Mammary epithelial cell (primary cell): ENCODE results near the gene TBC1D2B.
"Not testable (repeated sequence)": the region's sequence is repeated elsewhere in the genome, so short reads cannot be mapped to it uniquely, and the experiment has no call there.

ENCODE experiments used
- EZH2 ChIP-seq: IDR thresholded peaks from 2 replicates; pipeline ENCODE4 v1.6.1; 2012; ENCODE audit warnings: low read length, inconsistent platforms, borderline replicate concordance
- TF ChIP-seq, protein P1 (sequence below), 2 donors: IDR thresholded peaks in 1 of 2; conservative IDR thresholded peaks in 1 of 2; 2 replicates each; pipeline ENCODE4 v1.5.1; 2011 to 2012; ENCODE audit warnings: inconsistent platforms in 2 of 2, low read length in 2 of 2, mild to moderate bottlenecking in 2 of 2, control low read depth in 1 of 2, low read depth in 1 of 2; ENCODE audit not compliant: insufficient read depth in 1 of 2; ENCODE audit errors: extremely low read depth in 1 of 2

DNA sequence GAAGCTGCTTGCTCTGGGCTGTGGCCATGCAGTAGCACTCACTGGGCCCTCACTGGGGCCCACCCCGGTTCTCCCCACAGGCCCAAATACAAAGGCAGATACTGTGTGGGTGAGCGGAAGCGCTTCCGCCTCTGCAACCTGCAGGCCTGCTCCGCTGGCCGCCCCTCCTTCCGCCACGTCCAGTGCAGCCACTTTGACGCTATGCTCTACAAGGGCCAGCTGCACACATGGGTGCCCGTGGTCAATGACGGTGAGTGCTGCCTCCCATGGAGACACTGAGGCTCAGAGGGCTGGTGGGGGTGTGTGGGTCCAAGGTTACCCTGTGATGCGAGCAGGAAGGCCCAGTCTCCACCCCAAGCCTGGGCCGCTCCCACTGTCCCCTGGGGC, 98.8 kb downstream of the TBC1D2B start:
- TF ChIP-seq, protein P1, sequence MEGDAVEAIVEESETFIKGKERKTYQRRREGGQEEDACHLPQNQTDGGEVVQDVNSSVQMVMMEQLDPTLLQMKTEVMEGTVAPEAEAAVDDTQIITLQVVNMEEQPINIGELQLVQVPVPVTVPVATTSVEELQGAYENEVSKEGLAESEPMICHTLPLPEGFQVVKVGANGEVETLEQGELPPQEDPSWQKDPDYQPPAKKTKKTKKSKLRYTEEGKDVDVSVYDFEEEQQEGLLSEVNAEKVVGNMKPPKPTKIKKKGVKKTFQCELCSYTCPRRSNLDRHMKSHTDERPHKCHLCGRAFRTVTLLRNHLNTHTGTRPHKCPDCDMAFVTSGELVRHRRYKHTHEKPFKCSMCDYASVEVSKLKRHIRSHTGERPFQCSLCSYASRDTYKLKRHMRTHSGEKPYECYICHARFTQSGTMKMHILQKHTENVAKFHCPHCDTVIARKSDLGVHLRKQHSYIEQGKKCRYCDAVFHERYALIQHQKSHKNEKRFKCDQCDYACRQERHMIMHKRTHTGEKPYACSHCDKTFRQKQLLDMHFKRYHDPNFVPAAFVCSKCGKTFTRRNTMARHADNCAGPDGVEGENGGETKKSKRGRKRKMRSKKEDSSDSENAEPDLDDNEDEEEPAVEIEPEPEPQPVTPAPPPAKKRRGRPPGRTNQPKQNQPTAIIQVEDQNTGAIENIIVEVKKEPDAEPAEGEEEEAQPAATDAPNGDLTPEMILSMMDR (conservative IDR thresholded peaks at IDR 0.05 in 1 of 2, IDR thresholded peaks at IDR 0.05 in 1 of 2; ENCODE audit: extremely low read depth in 1 of 2, insufficient read depth in 1 of 2, low read depth in 1 of 2, low read length in 2 of 2) = not testable (repeated sequence)
- not testable (repeated sequence) for TF ChIP-seq EZH2
